Endothelial cell of umbilical vein (primary cell): ENCODE measurements around the gene CCDC106. TPM values are rescaled to one million over a fixed set of nuclear protein-coding genes. Genes with fewer than 3 reads are reported as not detected.

Source experiments
- BruUV-seq: library from RNA; stranded (reverse); fragments of 400-500 nt; replicated peaks from 2 replicates; lab custom pipeline; 2021; lab: Mats Ljungman, UMichigan
- CTCF ChIA-PET: fragments of 300-600, 350-600 bp; sonication (Branson Sonifier 250); formaldehyde crosslinking; loops from one replicate; lab custom pipeline; 2021; ENCODE audit warnings: antibody characterized with exemption, inconsistent platforms; lab: Charles Lee
- POLR2A ChIA-PET: fragments of 300-600, 350-600 bp; sonication (Branson Sonifier 250); formaldehyde crosslinking; loops from one replicate; lab custom pipeline; 2021; ENCODE audit warnings: antibody characterized with exemption, inconsistent platforms; lab: Charles Lee
- DNase-seq: peaks from one replicate; pipeline ENCODE4 v3.0.0-alpha.2; 2011; ENCODE audit warnings: low read depth, low spot score
- FAIRE-seq: peaks from 2 replicates; lab custom pipeline; 2011; peaks lifted over from hg19 to GRCh38; lab: Jason Lieb, UNC
- H2AFZ ChIP-seq: 2 replicates; pipeline ENCODE4 v1.6.0; 2012; ENCODE audit warnings: low read depth, low read length, control low read depth, inconsistent platforms
- H3K27ac ChIP-seq: 2 replicates; pipeline ENCODE4 v1.5.1; 2011; ENCODE audit warnings: low read depth, mild to moderate bottlenecking, control low read depth, low read length, moderate library complexity; ENCODE audit not compliant: insufficient read depth
- H3K27me3 ChIP-seq, 2 experiments: 2 replicates each; pipeline versions ENCODE4 v1.6.0 to v1.6.1; 2011; ENCODE audit warnings: low read length in 2 of 2, mixed read lengths in 1 of 2; ENCODE audit not compliant: control insufficient read depth in 2 of 2, insufficient read depth in 2 of 2
- H3K36me3 ChIP-seq, 2 experiments: 2 replicates in 1 of 2; 3 replicates in 1 of 2; pipeline ENCODE4 v1.5.1; 2011; ENCODE audit warnings: low read length in 2 of 2, mild to moderate bottlenecking in 1 of 2, moderate library complexity in 1 of 2; ENCODE audit not compliant: control insufficient read depth in 2 of 2, insufficient read depth in 2 of 2; ENCODE audit errors: extremely low read depth in 1 of 2
- H3K4me1 ChIP-seq: 3 replicates; pipeline ENCODE4 v1.5.1; 2011; ENCODE audit warnings: mild to moderate bottlenecking, low read length; ENCODE audit not compliant: control insufficient read depth, insufficient read depth; ENCODE audit errors: extremely low read depth
- H3K4me2 ChIP-seq: 2 replicates; pipeline ENCODE4 v1.6.1; 2011; ENCODE audit warnings: low read length, control low read depth, mixed read lengths; ENCODE audit not compliant: insufficient read depth
- H3K4me3 ChIP-seq, 3 experiments: fragments of 200-600 bp in 1 of 3; sonication (generic), shearing (Covaris generic) in 1 of 3; replicated peaks in 1 of 3; 2 replicates each; pipeline ENCODE4 v1.5.1; 2011 to 2016; ENCODE audit warnings: control low read depth in 3 of 3, low read length in 3 of 3, mild to moderate bottlenecking in 2 of 3, inconsistent platforms in 1 of 3, low read depth in 1 of 3, moderate library complexity in 1 of 3; ENCODE audit not compliant: insufficient read depth in 1 of 3
- H3K79me2 ChIP-seq: 2 replicates; pipeline ENCODE4 v1.6.0; 2012; ENCODE audit warnings: low read length, inconsistent platforms; ENCODE audit not compliant: control insufficient read depth, insufficient read depth
- H3K9ac ChIP-seq: replicated peaks from 2 replicates; pipeline ENCODE3; 2011; ENCODE audit warnings: low read length, control low read depth; ENCODE audit not compliant: insufficient read depth; ENCODE audit errors: extremely low read depth
- H3K9me1 ChIP-seq: replicated peaks from 3 replicates; pipeline ENCODE4 v1.6.0; 2011; ENCODE audit warnings: mild to moderate bottlenecking, low read length; ENCODE audit not compliant: control insufficient read depth, insufficient read depth; ENCODE audit errors: extremely low read depth
- H3K9me3 ChIP-seq: replicated peaks from 2 replicates; pipeline ENCODE4 v1.5.1; 2012; ENCODE audit warnings: low read length, inconsistent platforms; ENCODE audit not compliant: control insufficient read depth, insufficient read depth
- H4K20me1 ChIP-seq: replicated peaks from 2 replicates; pipeline ENCODE3; 2011; ENCODE audit warnings: mild to moderate bottlenecking, low read length; ENCODE audit not compliant: control insufficient read depth, insufficient read depth; ENCODE audit errors: extremely low read depth
- CTCF ChIP-seq, 2 donors: IDR thresholded peaks; 1 replicate in 1 of 2; 2 replicates in 1 of 2; pipeline ENCODE4 v1.5.1; 2011; ENCODE audit warnings: low read length in 2 of 2, mild to moderate bottlenecking in 2 of 2, moderate library complexity in 2 of 2, control low read depth in 1 of 2, inconsistent platforms in 1 of 2, low read depth in 1 of 2; ENCODE audit not compliant: insufficient read depth in 1 of 2; ENCODE audit errors: extremely low read depth in 1 of 2
- EZH2 ChIP-seq: IDR thresholded peaks from 2 replicates; pipeline ENCODE4 v1.6.1; 2012; ENCODE audit warnings: borderline replicate concordance, low read depth, mild to moderate bottlenecking, moderate library complexity, low read length, inconsistent platforms; ENCODE audit not compliant: severe bottlenecking
- FOS ChIP-seq: IDR thresholded peaks from 2 replicates; pipeline ENCODE4 v1.6.1; 2011; ENCODE audit warnings: mild to moderate bottlenecking, low read length, moderate library complexity, borderline replicate concordance; ENCODE audit not compliant: insufficient read depth
- GATA2 ChIP-seq: IDR thresholded peaks from 2 replicates; pipeline ENCODE4 v1.7.0; 2011; ENCODE audit warnings: low read depth, mild to moderate bottlenecking, moderate library complexity, mixed read lengths, low read length; ENCODE audit not compliant: insufficient read length, insufficient read depth
- JUN ChIP-seq: IDR thresholded peaks from 2 replicates; pipeline ENCODE4 v1.6.1; 2011; ENCODE audit warnings: borderline replicate concordance, low read depth; ENCODE audit not compliant: insufficient read length, insufficient read depth
- MYC ChIP-seq: IDR thresholded peaks from one replicate; pipeline ENCODE4 v1.6.1; 2011; ENCODE audit warnings: mild to moderate bottlenecking, low read depth, low read length
- POLR2A ChIP-seq: IDR thresholded peaks from 2 replicates; pipeline ENCODE4 v1.6.1; 2012; ENCODE audit warnings: low read depth, mild to moderate bottlenecking, control low read depth, low read length
- POLR2AphosphoS5 ChIP-seq: IDR thresholded peaks from 2 replicates; pipeline ENCODE4 v1.6.1; 2012; ENCODE audit warnings: low read depth, mild to moderate bottlenecking, control low read depth, low read length, moderate library complexity; ENCODE audit not compliant: insufficient read depth
- dilution Hi-C: fragments of 300-500 bp; cut with MboI; formaldehyde crosslinking; loops from one replicate; pipeline ENCODE4 v1.15.0; 2019; ENCODE audit warnings: low sequenced_read_pairs; ENCODE audit not compliant: extremely low pct_ligation_motif_present
- intact Hi-C: fragments of 100-400 bp; cut with micrococcal nuclease; formaldehyde crosslinking; loops from one replicate; pipeline ENCODE4 v1.10.0; 2022
- polyA plus RNA-seq, 4 experiments: library from polyadenylated mRNA; depleted of rRNA in 3 of 4; stranded (reverse) in 3 of 4; unstranded in 1 of 4; fragments of >200 nt; gene quantifications; 2 replicates each; pipeline versions ENCODE4 v1.2.1 to v1.2.3, GENCODE V29; 2011 to 2012; ENCODE audit warnings: missing spikeins in 1 of 4
- total RNA-seq: library from RNA; stranded (reverse); gene quantifications from 2 replicates; pipeline ENCODE4 v1.2.3, GENCODE V29; 2021
- TF ChIP-seq, protein P1 (sequence below): IDR thresholded peaks from 2 replicates; pipeline ENCODE4 v1.6.1; 2011; ENCODE audit not compliant: insufficient read depth, insufficient read length

CCDC106 gene
- total and polyA plus RNA-seq, 2 donors (not counting 3 experiments of a cell fraction or from before 2014, with no cell fraction given): 11.8 to 12.0 TPM

DNA sequence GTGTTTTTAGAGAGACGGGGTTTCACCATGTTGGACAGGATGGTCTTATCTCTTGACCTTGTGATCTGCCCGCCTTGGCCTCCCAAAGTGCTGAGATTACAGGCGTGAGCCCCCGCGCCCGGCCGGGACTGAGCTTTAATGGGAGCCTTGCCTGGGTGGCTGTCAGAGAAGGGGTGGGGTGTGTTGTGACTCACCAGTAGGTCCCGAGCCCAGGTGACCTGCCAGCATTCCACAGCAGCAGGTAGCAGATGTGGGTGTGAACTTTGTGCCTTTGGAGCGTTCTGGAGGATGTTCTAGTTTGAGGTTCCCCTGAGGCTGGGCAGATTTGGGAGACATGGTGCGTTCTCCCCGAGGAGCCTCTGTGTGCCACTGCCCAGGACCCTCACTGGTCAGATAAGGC is 19.9 kb downstream of the CCDC106 start:
- dilution Hi-C loops: no loop called here
- no peaks in the 10 kb centered on the region for H3K9me3 ChIP-seq
- DNase-seq (no peak), FAIRE-seq (no peak)
- H2AFZ ChIP-seq: no peak overlapping the region
- H3K4me1 ChIP-seq: peaks cover 4% of the 10 kb centered on the region
- no peak overlapping the region for H3K27ac ChIP-seq
- no peaks in the 10 kb centered on the region for H3K27me3 ChIP-seq
- TF ChIP-seq FOS (no peak), MYC (no peak), JUN (no peak), EZH2 (no peak), POLR2A (no peak), GATA2 (no peak), CTCF (IDR thresholded peaks at IDR 0.05; ENCODE audit: extremely low read depth in 1 of 2, insufficient read depth in 1 of 2, low read depth in 1 of 2, low read length in 2 of 2) (no peak), POLR2AphosphoS5 (no peak)
- TF ChIP-seq, protein P1, sequence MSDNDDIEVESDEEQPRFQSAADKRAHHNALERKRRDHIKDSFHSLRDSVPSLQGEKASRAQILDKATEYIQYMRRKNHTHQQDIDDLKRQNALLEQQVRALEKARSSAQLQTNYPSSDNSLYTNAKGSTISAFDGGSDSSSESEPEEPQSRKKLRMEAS: no peak
- H3K9me1 ChIP-seq: no peaks in the 10 kb centered on the region
- peaks cover 87% of the 10 kb centered on the region for H3K79me2 ChIP-seq
- H3K4me2 ChIP-seq: no peak overlapping the region
- intact Hi-C loops: no loop called here
- H4K20me1 ChIP-seq: peaks cover 5% of the 10 kb centered on the region
- CTCF ChIA-PET: interaction anchor here (0.9 kb wide), 1 partner anchor 13 kb away, joined by 3 read pairs; the partner anchor contains the start of gene U2AF2
- no peak overlapping the region for H3K4me3 ChIP-seq
- no TSS peak for BruUV-seq
- H3K36me3 ChIP-seq: peaks cover 22 to 66% of the 10 kb centered on the region in 2 experiments
- no peak overlapping the region for H3K9ac ChIP-seq
- POLR2A ChIA-PET: no interaction called here
